Measurements from ENCODE around the gene ZFYVE9. TPM values are rescaled to one million over a fixed set of nuclear protein-coding genes. Genes with fewer than 3 reads are reported as not detected.
A peak's percentile ranks its signal among the peaks of the same experiment; 100 is the strongest.

ZFYVE9 gene
- 28.7 and 29.4 TPM in 2 replicates for total RNA-seq (2012; rRNA removed)
- polyA plus RNA-seq (2012; rRNA removed), result 6.6 and 8.3 TPM in 2 replicates
- polyA plus RNA-seq (2012; cell fraction: cytosol; rRNA removed), result 1.9 and 3.2 TPM in 2 replicates
- polyA plus RNA-seq (2012; cell fraction: nucleus; rRNA removed; ENCODE audit: low replicate concordance), result 1.0 and 5.1 TPM in 2 replicates
- Bru-seq, nascent RNA, result percentile 78 among the genes with signal in this experiment
- percentile 77 among the genes with signal in this experiment for BruChase-seq, experiment 1, labeled RNA remaining after a 6-hour chase
- percentile 68 among the genes with signal in this experiment for BruChase-seq, experiment 2, labeled RNA remaining after a 2-hour chase
- long read RNA-seq, full-length matches to known transcripts, result 3 of 23 reads
- long read RNA-seq, partial matches to known transcripts, result 17 of 23 reads
- long read RNA-seq, other reads (novel, unspliced or antisense), result 3 of 23 reads

GRCh38 chr1:52141513-52142219 lies at the start of gene ZFYVE9:
ZFYVE9 (plus strand) TSS chr1:52142089; CDS start chr1:52233207, 91,118 bp downstream.
- peaks cover 4% of the 10 kb centered on the region for H3K4me1 ChIP-seq (ENCODE audit: control insufficient read depth, insufficient read depth, low read length)
- H2AK5ac ChIP-seq (ENCODE audit: low read depth, low read length), result peak within 1 kb of the TSS; percentile 20; the same call in 1 of the 2 replicates
- H2BK120ac ChIP-seq (ENCODE audit: low read depth, low read length), result peak within 1 kb of the TSS; percentile 90
- DNase-seq, result peak; percentile 76
- no peaks in the 10 kb centered on the region for H3K36me3 ChIP-seq (ENCODE audit: control insufficient read depth, insufficient read depth, low read length)
- dilution Hi-C loops (cut with HindIII; ENCODE audit: low sequenced_read_pairs, unreplicated experiment) (no loop called here), intact Hi-C loops (cut with micrococcal nuclease) (loop anchor here (1.0 to 5.0 kb wide), 3 partner anchors 53 to 206 kb away; no protein-coding TSS in a partner anchor), in situ Hi-C loops (cut with MboI; ENCODE audit: low sequenced_read_pairs) (no loop called here)
- POLR2A ChIA-PET (ENCODE audit: unreplicated experiment), result no interaction called here
- H3K18ac ChIP-seq (ENCODE audit: low read depth, low read length), result peak within 1 kb of the TSS; percentile 42
- H3K14ac ChIP-seq (replicated peaks; ENCODE audit: low read depth, low read length), result peak within 1 kb of the TSS; percentile 87
- H3K23ac ChIP-seq (ENCODE audit: low read depth, low read length), result peak within 1 kb of the TSS; percentile 48
- peak within 1 kb of the TSS; percentile 96 to 98 for H4K8ac ChIP-seq (ENCODE audit: low read depth in 2 of 2, low read length in 2 of 2)
- H3K4me3 ChIP-seq (ENCODE audit: insufficient read depth, low read depth, low read length), result peak within 1 kb of the TSS; percentile 86
- H3K9me3 ChIP-seq (ENCODE audit: control insufficient read depth, insufficient read depth, low read length), result no peaks in the 10 kb centered on the region
- H4K91ac ChIP-seq (ENCODE audit: insufficient read depth, low read depth, low read length), result peak within 1 kb of the TSS; percentile 63
- CTCF ChIA-PET, result interaction anchor here (1.2 kb wide), 1 partner anchor 153 kb away, joined by 4 read pairs; no protein-coding TSS in a partner anchor
- peaks cover 6% of the 10 kb centered on the region; the same call in 1 of the 2 replicates for H4K20me1 ChIP-seq (ENCODE audit: insufficient read depth, low read length)
- H2BK15ac ChIP-seq (ENCODE audit: low read depth, low read length), result peak within 1 kb of the TSS; percentile 93
- peak within 1 kb of the TSS; percentile 61 for H3K4ac ChIP-seq (ENCODE audit: low read depth, low read length)
- peak within 1 kb of the TSS; percentile 84 for H3K27ac ChIP-seq (ENCODE audit: insufficient read depth, low read length)
- peak; percentile 91 for ATAC-seq (ENCODE audit: low read depth)
- peak within 1 kb of the TSS; percentile 90 for H3K56ac ChIP-seq (ENCODE audit: extremely low read depth, insufficient read depth, low read length)
- H2BK5ac ChIP-seq (ENCODE audit: low read depth, low read length, poor library complexity, severe bottlenecking), result peak within 1 kb of the TSS; percentile 68
- BruUV-seq (replicated peaks), result no TSS peak
- 0% methylated on average over 39 of the region's 72 CpGs; no CpG with 5 or more reads in 1 of the 2 experiments for whole genome bisulfite sequencing, 2 experiments (ENCODE audit: extremely low coverage in 2 of 2, insufficient read length in 1 of 2)
- peaks cover 2 to 20% of the 10 kb centered on the region in 2 experiments; a peak in 3 of 4 replicates for H3K79me1 ChIP-seq (ENCODE audit: low read depth in 1 of 2, low read length in 2 of 2)
- H4K5ac ChIP-seq (ENCODE audit: low read depth, low read length), result peak within 1 kb of the TSS; percentile 73
- no peaks in the 10 kb centered on the region for H3K9me1 ChIP-seq (ENCODE audit: insufficient read depth, low read length)
- peak within 1 kb of the TSS; percentile 93 for H3K9ac ChIP-seq (ENCODE audit: low read depth, low read length)
- peak within 1 kb of the TSS; percentile 33; the same call in 1 of the 2 replicates for H2BK20ac ChIP-seq (ENCODE audit: low read depth, low read length)
- H3K27me3 ChIP-seq (ENCODE audit: control insufficient read depth, insufficient read depth, low read length), result no peaks in the 10 kb centered on the region
- peak within 1 kb of the TSS; percentile 81 for H2AK9ac ChIP-seq (replicated peaks; ENCODE audit: low read depth, low read length, poor library complexity)
- peak within 1 kb of the TSS; percentile 92 for H3K4me2 ChIP-seq (ENCODE audit: low read depth, low read length)
- H2AFZ ChIP-seq (replicated peaks; ENCODE audit: low read length, poor library complexity), result peak within 1 kb of the TSS; percentile 94
- TF ChIP-seq BHLHE40 (IDR thresholded peaks at IDR 0.05; ENCODE audit: low read depth, low read length) (peak; percentile 91), RCOR1 (IDR thresholded peaks at IDR 0.05; ENCODE audit: insufficient replicate concordance, low read length) (no peak), MAFK (IDR thresholded peaks at IDR 0.05; ENCODE audit: low read depth, low read length) (no peak), CEBPB (IDR thresholded peaks at IDR 0.05; ENCODE audit: low read depth, low read length) (no peak), RAD21 (IDR thresholded peaks at IDR 0.05; ENCODE audit: low read length) (peak; percentile 75), POLR2A (IDR thresholded peaks at IDR 0.05; ENCODE audit: low read depth, low read length) (no peak; the same call in 1 of the 2 replicates), MXI1 (IDR thresholded peaks at IDR 0.05; ENCODE audit: borderline replicate concordance, low read depth, low read length) (0 out of 2 replicates have a peak, but pooled peaks have one; percentile 49), CHD1 (IDR thresholded peaks at IDR 0.05; ENCODE audit: low read depth, low read length) (0 out of 2 replicates have a peak, but pooled peaks have one; percentile 45), USF2 (IDR thresholded peaks at IDR 0.05; ENCODE audit: low read depth, low read length) (peak; percentile 39; the same call in 1 of the 2 replicates), RFX5 (IDR thresholded peaks at IDR 0.05; ENCODE audit: low read depth, low read length) (no peak), SMC3 (IDR thresholded peaks at IDR 0.05; ENCODE audit: low read depth, low read length) (peak; percentile 62), NFE2L2 (IDR thresholded peaks at IDR 0.05; ENCODE audit: low read depth, low read length) (no peak), MAZ (IDR thresholded peaks at IDR 0.05; ENCODE audit: borderline replicate concordance, low read depth, low read length) (peak; percentile 76; the same call in 1 of the 2 replicates), FOS (IDR thresholded peaks at IDR 0.05; ENCODE audit: low read depth, low read length) (no peak), ELK1 (IDR thresholded peaks at IDR 0.05; ENCODE audit: borderline replicate concordance, low read depth, low read length) (no peak)

Data from IMR-90 (cell line).